Tongue (tissue), 2 donors: Measurements from ENCODE around the gene HIVEP3. TPM values are rescaled to one million over a fixed set of nuclear protein-coding genes. Genes with fewer than 3 reads are reported as not detected.

Experiments
- DNase-seq: peaks from one replicate; pipeline ENCODE4 v3.0.0-alpha.2; 2015
- total RNA-seq: library from RNA; depleted of rRNA; stranded (reverse); fragments of >200 nt; gene quantifications from one replicate; pipeline ENCODE4 v1.2.3, GENCODE V29; 2014

The HIVEP3 gene
- total RNA-seq, 1 donor from 2014 or later: 2.5 TPM

- DNase-seq: no peak
Observed at GRCh38 chr1:41784531-41785274, 134.0 kb downstream of the HIVEP3 start.

DNA sequence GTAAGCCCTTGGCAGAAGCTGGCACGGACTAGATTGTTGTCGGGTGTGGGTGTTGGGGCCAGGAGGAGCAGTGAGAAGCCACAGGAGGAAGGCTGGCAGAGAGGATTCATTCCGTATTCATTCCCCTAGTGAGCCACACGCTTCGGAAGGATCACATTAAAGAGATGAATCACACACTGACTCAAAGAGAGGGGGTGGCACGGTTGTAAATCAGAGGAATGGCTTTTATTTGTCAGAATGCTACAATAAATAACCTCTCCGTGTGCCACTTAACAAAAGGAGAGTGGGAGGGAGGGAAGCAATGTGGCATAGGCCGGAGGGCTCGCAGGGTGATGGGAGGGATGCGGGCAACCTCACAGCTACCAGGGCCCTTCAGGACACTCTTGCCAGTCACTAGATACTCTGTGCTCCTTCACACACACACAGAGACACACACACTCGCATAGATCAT lies 135.5 kb downstream of the HIVEP3 start:
- no peak for DNase-seq

DNA sequence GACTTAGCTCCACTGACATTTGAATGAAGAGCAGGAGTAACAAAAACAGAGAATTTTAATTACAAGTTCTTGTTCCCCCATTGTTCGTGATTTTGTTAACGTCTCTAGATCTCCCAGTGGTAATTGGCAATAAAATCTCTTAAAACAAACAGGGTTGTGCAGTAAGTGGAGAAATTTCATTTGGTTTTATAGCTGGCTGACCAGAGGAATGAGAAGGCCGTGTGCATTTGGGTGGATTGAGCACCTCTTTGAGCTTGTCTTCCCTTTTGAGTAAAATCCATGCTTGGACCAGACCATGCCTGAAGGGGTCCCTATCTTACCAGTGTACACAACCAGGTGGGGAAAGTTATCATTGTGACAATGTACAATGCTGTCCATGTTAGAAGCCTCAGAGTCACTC lies 137.8 kb downstream of the HIVEP3 start:
- no peak for DNase-seq

- no peak for DNase-seq
Observed at GRCh38 chr1:41780322-41780721, 138.4 kb downstream of the HIVEP3 start.

DNA sequence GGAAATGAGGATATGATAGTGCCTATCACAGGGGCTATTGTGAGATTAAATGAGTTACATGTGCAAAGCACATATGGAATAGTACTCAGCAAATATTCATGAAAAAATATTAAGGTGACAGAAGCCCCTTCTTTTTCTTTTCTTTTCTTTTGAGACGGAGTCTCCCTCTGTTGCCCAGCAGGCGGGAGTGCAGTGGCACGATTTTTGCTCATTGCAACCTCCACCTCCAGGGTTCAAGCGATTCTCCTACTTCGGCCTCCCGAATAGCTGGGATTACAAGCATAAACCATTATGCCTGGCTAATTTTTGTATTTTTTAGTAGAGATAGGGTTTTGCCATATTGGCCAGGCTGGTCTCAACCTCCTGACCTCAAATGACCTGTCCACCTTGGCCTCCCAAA lies 139.4 kb downstream of the HIVEP3 start:
- no peak for DNase-seq

DNA sequence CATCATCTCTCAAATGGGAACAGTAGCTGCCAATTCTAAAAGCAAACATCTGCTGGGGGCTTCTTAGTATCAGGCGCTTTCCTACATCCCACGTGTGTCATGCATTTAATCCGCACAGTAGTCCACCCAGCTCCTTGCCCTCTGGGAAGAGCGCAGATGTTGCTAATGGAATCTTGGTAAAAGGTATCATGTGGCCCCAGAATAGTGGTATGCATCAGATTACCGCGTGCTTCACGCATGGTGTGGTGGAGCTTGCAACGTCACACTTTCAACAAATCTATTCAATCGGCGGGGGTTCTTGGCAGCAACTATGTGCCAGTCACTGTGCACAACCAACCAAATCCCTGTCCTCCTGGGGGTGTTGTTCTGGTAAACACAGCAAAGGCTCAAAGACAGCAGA lies 141.0 kb downstream of the HIVEP3 start:
- no peak for DNase-seq

GRCh38 chr1:41776891-41777441 lies 141.8 kb downstream of the HIVEP3 start:
- DNase-seq: peak; percentile 58

DNA sequence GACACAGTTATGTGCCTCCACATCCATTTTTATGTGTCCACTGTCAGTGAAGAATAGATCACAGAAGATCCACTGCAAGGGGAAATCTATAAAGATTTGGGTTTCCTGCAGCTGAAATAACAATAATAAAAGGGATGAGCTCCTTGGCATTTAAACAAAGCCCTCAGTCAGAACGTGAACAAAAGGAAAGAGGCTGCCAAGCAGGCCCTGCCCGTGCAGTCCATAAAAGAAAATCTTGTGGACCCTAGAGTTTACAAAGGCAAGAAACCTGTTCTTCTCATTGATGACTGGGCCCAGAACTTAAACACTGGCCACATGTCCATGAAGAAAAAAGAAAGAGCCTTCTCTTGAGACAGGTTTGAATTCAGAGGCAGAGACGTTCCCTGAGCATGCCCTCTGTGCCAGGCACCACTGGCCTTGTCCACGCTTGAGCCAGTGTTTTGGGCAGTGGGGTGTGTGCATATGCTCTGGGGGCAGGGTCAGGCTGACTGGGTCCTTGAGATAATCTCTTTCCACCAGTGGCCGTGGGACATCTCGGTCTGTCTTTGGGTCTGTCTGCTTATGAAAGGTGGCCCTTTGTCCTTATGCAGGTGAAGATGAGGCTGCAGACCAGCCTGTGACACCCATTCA lies 142.7 kb downstream of the HIVEP3 start:
- DNase-seq: no peak

GRCh38 chr1:41774471-41774990 lies 144.2 kb downstream of the HIVEP3 start:
- DNase-seq: no peak

- no peak for DNase-seq
Observed at GRCh38 chr1:41773842-41774241, 144.9 kb downstream of the HIVEP3 start.

DNA sequence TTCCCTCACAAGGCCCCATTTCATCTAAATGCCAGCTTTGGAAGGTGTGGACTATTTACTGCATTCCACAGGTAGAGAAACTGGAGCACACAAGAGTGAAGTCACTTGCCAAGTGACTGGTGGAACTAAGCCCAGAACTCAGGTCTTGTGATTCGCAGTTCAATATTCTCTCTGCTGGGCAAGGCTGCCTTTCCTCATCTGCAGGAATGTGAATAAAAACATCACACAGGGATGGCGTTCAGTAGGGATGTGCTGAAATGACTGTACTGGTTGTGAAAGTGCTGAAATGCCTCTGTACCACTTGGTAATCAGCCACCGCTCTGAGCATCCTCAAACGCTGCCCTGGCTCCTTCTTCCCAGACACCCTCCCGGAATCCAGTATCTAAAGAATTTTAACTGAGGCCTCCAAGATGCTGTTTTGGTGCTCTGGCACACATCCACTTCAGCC lies 145.6 kb downstream of the HIVEP3 start:
- DNase-seq: no peak

DNA sequence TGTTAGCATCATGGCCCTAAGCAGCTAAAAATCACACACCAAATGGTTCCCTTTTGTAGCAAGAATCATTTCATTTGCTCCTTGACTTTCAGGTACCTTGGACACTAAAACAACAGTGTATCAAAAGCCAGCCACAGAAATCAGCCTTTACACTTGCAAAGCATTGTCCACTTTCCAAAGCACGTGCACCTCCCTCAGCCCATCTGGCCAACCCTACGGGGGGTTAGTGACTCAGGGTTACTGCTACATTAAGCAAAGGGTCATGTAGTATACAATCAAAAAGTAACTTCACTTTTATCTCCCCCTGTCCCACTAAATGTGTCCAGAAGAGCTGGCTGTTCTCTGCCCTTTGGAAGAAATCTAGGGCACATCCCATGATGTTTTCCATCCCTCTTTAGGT lies 149.7 kb downstream of the HIVEP3 start:
- no peak for DNase-seq

DNA sequence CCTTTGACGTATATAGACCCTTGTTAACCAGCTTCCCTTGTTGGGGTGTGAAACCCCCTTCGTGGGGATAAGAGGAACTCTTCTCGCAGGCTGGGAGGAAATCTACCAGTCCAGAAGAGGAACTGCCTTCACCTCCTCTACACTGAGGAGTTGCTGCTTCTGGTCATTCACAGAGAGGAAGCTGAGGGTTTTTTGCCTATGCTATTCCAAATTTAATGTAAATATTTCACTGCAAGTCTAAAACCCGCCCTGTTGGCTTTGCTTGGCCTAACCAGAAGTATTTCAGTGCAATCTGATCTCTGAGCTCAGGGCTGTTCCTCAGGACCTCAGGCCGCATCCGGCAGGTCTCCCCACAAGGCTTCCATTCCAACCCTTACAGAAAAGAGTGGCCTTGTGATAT lies 150.1 kb downstream of the HIVEP3 start:
- DNase-seq: no peak

DNA sequence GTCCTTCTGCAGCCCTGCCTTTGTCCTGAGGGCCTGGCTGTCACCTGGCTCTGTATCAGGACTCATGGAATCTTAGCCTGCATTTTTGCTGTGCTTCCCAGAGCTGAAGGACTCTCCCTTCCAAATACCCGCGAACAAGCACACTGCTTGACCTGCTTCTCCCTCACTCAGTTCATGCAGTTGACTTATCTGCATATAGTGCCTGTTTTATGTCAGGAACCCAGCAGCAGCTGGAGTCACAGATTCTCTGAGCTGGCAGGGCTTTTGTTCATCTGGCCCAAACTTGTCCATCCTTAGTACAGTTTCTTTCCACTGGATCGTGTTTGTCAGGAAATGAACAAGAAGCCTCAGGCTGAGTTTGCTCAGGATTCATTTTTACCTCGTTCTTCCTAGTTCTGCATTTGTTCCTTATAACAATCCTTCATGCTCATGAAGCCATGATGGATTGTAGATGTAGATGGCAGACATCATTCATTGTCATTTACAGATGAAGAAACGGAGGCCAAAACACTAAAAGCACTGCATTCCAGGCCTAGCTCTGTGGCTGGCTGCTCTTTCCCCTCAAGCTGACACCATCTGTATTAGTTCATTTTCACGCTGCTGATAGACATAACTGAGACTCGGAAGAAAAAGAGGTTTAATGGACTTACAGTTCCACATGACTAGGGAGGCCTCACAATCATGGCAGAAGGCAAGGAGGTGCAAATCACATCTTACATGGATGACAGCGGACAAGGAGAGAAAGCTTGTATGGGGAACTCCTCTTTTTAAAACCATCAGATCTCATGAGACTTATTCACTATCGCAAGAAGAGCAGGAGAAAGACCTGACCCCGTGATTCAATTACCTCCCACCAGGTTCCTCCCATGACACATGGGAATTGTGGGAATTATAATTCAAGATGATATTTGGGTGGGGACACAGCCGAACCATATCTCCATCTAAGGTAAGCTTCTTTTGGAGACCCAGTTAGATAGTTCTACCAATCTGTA lies 150.9 kb downstream of the HIVEP3 start:
- peak; percentile 71 for DNase-seq

DNA sequence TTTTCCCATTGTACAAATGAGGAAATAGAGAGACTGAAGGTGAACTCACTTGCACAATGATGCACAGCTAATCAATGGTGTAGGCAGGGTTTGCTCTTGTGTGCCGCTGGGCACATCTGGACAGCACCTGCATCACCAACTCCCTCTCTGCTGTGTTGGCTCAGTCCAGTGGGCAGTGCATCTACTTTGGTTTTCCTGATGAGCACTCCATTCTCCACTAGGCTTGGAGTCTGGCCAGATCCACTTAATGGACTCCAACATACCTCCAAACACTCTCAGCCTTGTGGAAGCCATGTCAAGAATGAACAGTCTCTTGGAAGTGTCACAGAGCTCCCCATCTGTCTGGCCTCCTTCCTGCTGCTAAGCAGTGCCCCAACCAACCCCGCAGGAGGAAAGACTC lies 152.2 kb downstream of the HIVEP3 start:
- DNase-seq: no peak

DNA sequence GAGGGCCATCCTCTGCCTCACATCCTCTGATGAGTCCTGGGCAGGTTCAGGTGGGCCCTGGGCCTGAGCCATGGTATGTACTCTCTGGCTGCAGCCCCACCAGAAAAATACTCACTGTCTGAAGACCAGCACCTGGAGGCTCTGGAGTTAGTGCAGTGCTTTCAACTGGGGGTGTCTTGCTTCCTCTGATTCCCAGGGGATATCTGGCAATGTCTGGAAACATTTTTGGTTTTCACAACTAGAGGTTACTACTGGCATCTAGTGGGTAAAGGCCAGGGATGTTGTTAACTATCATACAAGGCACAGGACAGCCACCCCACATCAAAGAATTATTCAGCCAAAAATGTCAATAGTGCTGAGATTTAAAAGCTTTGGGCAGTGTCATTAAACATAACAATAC lies 152.7 kb downstream of the HIVEP3 start:
- DNase-seq: no peak

DNA sequence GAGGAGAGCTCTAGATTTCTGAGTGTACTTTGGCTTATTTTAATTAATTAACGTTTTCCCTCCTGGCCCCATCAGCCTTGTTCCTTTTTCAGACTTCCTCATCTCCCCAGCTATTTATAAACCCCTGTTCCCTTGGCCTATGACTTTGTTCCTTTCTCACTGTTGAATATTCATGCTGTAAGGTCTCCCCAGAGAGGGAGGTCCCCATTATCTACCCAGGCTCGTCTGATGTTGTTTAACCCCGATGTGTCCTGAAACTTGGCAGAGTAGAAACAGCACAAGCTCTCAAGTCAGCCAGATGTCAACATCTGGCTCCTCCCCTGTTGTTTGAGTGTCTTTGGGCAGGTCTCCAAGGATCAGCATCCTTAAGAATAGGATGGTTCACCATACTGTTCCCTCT lies 153.6 kb downstream of the HIVEP3 start:
- DNase-seq: no peak

DNA sequence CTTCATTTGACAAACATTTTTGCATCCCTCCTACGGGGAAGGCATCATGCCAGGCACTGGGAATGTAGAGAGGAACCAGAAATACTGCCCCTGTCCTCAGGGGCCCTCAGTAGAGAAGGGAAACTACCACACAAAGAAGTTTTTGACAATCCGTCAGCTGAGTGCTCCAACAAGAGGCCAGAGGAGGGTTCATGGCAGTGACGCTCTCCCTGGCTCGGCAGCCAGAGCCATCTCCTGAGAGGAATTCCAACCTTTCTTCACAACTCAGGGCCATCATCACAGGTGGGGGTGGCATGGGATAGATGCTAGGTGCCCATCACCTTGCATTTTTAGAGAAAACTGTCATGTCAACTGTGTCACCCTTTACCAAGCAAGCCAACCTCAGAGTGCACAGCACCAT lies 154.1 kb downstream of the HIVEP3 start:
- DNase-seq: no peak

GRCh38 chr1:41762777-41763176 lies 155.9 kb downstream of the HIVEP3 start:
- DNase-seq: no peak

DNA sequence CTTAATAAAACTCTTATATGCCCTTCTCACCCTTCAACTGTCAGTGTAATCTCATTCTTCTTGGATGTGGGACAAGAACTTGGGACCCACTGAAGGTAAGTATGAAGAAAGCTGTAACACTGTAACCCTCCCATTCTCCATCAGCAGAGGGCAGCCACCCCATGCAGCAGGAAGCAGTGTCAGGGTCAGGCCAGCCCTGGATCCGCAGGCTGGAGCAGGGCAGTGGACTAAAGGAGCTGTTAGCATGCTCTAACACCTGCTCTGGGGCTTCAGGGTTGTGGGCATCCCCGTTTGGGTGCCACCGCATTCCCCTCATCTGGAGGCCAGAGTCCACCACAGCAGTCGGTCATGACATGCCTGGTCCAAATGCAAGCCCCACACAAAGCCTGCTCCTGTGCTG lies 156.5 kb downstream of the HIVEP3 start:
- no peak for DNase-seq

DNA sequence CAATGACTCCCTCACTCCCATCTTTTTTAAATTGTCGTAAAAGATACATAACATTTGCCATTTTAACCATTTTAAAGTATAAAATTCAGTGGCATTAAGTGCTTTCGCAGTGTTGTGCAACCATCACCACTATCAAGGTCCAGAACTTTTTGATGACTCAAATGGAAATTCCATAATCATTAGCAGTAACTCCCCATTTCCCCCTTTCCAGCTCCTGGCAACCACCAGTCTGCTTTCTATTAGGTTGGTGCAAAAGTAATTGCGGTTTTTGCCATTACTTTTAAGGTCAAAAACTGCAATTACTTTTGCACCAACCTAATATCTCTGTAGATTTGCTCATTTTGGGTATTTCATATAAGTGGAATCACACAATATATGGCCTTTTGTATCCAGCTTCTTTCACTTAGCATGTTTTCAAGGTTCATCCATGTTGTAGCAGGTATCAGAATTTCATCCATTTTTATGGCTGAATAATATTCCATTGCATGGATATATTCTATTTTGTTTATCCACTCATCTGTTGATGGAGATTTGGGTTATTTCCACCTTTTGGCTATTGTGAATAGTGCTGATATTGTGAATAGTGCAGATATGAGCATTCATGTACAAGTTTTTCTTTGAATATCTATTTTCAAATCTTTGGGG lies 159.7 kb downstream of the HIVEP3 start:
- no peak for DNase-seq

- DNase-seq: no peak
Observed at GRCh38 chr1:41758500-41758899, 160.2 kb downstream of the HIVEP3 start.
